Stimulated activated CD4-positive, alpha-beta T cell treated with anti-CD3 and anti-CD28 coated beads, TNF-alpha, amount 100 ng/mL, for 24 hours (primary cell): ENCODE data around the gene TBL3.

Experiments used
- DNase-seq, 3 experiments: peaks; one replicate each; pipeline ENCODE4 v3.0.0-alpha.2; 2020; ENCODE audit warnings: low read depth in 3 of 3

TBL3 gene

GRCh38 chr16:1981398-1981836 lies 9.6 kb downstream of the TBL3 start, which contains the start of gene NOXO1:
Gene NOXO1, minus strand, starts transcription at chr16:1981469. Its CDS starts 290 bp downstream, at chr16:1981179.
- no peak for DNase-seq

GRCh38 chr16:1982013-1982433 lies 10.2 kb downstream of the TBL3 start:
- no peak for DNase-seq

- DNase-seq = no peak
These were observed 11.2 kb downstream of the TBL3 start for GRCh38 chr16:1982991-1983543.

GRCh38 chr16:1983544-1984346 lies 11.9 kb downstream of the TBL3 start, which contains the start of gene GFER:
Gene GFER, plus strand, starts transcription at chr16:1984193. Its CDS starts 26 bp downstream, at chr16:1984219.
- peak in 1 of 3 experiments; percentile 80 for DNase-seq

GRCh38 chr16:1984347-1985225 lies 12.7 kb downstream of the TBL3 start:
- no peak for DNase-seq

- no peak for DNase-seq
These were observed 13.8 kb downstream of the TBL3 start for GRCh38 chr16:1985466-1986150.

- no peak for DNase-seq
These were observed 15.3 kb downstream of the TBL3 start for GRCh38 chr16:1987198-1987597.

GRCh38 chr16:1989209-1990100 lies 17.6 kb downstream of the TBL3 start, which contains the start of gene SYNGR3:
Gene SYNGR3, plus strand, starts transcription at chr16:1989970. Its CDS starts 133 bp downstream, at chr16:1990103.
- DNase-seq = no peak

- DNase-seq = no peak
These were observed 18.2 kb downstream of the TBL3 start for GRCh38 chr16:1990101-1990350.

GRCh38 chr16:1990351-1991134 lies 18.7 kb downstream of the TBL3 start:
- DNase-seq = no peak

- DNase-seq = no peak
These were observed 19.3 kb downstream of the TBL3 start for GRCh38 chr16:1991135-1991551.

- DNase-seq = no peak
These were observed 19.7 kb downstream of the TBL3 start for GRCh38 chr16:1991588-1991947.

- DNase-seq = peak; percentile 94 to 97 (median 95)
These were observed 20.3 kb downstream of the TBL3 start for GRCh38 chr16:1991948-1992703.

GRCh38 chr16:1992704-1993317 lies 21.0 kb downstream of the TBL3 start:
- no peak for DNase-seq

GRCh38 chr16:1993731-1994131 lies 21.9 kb downstream of the TBL3 start:
- DNase-seq = no peak

- DNase-seq = no peak
These were observed 25.9 kb downstream of the TBL3 start for GRCh38 chr16:1997494-1998359.

- no peak for DNase-seq
These were observed 26.5 kb downstream of the TBL3 start for GRCh38 chr16:1998360-1998835.
